A673 (cell line): Measurements from ENCODE around the gene DAPK2.

Source experiments
- CTCF ChIP-seq: fragments of 300-800, 200-600 bp; sonication (generic); conservative IDR thresholded peaks from 2 replicates; pipeline ENCODE4 v1.5.1; 2017; ENCODE audit warnings: low read depth, mild to moderate bottlenecking, antibody characterized with exemption, low read length, moderate library complexity, mixed read lengths
- EZH2 ChIP-seq: fragments of 200-600 bp; sonication (generic); IDR thresholded peaks from 2 replicates; pipeline ENCODE4 v1.6.1; 2017; ENCODE audit warnings: borderline replicate concordance, low read depth, mild to moderate bottlenecking, mixed read lengths, antibody characterized with exemption, low read length; ENCODE audit not compliant: poor library complexity, severe bottlenecking

DNA sequence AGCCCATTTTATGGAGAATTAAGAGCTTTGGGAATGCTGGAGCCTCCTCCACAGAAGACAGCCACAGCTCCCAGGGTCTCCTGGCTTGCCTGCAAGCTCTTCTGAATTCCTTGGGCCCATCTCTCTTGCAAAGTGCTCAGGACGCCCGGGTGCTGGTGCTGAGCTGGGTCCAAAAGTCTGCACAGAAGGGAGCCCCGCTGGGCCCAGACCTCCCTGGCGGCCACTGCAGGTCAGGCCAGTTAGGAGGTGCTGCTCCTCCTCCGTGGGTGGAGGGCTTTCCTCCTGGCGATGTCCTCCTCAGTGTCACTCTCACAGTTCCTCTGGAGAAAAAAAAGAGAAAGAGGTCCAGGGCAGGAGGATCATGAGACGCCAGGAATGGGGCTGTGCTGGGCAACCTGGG, 138.0 kb downstream of the DAPK2 start:
- no peak for TF ChIP-seq CTCF
- no peak for TF ChIP-seq EZH2
